ENCODE measurements around the gene DLG5.

DLG5 gene

DNA sequence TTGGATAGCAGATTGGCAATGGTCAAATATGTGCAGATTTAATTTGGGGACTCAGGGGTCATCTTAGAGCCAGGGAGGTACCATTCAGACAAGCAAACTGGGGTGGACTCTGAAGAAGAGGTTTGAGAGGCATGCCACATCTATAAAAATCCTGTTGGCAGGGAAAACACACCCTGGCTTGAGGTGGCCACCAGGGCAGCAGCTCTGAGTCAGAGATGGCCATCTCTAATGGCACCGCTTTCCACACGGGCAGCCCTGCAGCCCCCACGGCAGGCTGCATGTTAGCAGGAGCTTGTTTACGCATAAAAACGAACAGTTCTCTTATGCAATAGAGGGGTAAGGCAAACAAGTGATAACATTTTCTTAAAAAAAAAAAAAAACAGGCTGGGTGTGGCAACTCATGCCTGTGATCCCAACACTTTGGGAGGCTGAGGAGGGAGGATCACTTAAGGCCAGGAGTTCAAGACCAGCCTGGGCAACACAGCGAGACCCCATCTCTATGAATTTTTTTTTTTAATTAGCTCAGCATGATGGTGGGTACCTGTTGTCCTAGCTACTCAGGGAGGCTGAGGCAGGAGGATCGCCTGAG, 14.9 kb downstream of the DLG5 start:
- no peak for DNase-seq

DNA sequence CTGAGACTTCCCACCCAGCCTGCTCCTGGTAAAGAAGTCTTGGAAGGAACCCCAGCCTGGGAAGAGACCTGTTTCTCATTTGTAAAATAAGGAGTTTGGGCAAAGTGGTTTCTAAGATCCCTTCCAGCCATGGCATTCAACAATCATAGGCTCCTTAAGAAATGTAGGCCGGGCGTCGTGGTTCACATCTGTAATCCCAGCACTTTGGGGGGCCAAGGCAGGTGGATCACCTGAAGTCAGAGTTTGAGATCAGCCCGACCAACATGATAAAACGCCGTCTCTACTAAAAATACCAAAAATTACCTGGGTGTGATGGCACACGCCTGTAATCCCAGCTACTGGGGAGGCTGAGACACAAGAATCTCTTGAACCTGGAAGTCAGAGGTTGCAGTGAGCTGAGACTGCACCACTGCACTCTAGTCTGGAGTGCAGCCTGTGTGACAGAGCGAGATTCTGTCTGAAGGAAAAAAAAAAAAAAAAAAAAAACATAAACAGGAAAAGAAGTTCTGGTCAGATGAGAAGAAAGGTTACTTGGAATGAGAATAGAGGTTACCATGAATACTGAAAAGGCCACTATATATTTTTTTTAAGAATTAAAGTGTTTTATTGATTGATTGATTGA, 15.9 kb downstream of the DLG5 start:
- no peak for DNase-seq

DNA sequence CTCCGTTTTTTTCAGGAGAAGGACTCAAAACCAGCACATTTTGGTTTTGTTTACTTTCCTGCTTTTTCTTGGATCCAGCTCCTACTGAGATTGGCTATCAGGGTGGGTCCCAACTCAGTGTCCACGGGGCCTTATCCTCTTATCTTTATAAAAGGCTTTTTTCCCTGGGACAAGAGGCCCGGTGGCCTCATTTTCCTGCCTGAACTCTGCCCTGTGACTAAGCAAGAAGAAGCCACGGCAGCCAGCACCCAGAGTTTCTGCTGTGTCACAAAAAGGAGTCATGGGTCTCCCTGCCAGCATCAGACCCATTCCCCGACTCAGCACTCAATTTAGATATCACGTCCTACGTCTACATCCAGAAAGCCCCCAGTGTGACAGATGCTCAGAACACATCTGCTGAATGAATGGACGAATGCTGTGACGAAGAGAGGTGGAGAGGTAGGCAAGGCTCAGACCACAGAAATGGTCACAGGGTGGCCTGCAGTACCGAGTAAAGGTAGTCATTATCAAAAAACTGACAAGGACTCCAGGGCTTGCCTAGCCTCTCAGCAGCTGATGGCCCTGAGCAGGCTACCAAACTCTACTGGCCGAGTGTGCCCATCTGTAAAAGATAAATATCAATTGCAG, 16.7 kb downstream of the DLG5 start:
- no peak for DNase-seq

DNA sequence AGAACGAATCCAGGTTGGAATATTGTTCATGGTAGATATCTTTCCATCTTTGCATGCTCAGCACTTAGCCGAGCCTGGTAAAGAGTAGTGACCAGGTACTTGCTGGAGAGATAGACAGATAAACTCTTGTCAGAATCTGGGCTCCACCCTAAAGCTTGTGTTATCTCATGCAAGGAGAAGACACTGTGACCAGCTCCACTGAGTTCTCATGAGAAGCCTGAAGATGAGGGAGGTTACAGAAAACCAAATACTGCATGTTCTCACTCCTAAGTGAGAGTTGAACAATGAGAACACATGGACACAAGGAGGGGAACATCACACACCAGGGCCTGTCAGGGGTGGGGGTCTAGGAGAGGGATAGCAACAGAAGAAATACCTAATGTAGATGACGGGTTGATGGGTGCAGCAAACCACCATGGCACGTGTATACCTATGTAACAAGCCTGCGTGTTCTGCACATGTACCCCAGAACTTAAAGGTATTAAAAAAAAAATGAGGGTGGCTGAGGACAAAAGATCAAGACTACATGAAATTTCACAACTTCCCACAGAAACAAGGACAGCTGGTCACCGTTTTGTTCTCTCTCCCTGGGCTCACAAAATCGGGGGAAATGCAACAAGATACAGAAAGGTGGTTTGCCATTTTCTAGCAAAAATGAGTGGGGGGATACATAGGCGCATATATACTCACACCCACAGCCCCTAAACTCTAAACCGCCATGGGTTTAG, 17.4 kb downstream of the DLG5 start:
- no peak for DNase-seq

DNA sequence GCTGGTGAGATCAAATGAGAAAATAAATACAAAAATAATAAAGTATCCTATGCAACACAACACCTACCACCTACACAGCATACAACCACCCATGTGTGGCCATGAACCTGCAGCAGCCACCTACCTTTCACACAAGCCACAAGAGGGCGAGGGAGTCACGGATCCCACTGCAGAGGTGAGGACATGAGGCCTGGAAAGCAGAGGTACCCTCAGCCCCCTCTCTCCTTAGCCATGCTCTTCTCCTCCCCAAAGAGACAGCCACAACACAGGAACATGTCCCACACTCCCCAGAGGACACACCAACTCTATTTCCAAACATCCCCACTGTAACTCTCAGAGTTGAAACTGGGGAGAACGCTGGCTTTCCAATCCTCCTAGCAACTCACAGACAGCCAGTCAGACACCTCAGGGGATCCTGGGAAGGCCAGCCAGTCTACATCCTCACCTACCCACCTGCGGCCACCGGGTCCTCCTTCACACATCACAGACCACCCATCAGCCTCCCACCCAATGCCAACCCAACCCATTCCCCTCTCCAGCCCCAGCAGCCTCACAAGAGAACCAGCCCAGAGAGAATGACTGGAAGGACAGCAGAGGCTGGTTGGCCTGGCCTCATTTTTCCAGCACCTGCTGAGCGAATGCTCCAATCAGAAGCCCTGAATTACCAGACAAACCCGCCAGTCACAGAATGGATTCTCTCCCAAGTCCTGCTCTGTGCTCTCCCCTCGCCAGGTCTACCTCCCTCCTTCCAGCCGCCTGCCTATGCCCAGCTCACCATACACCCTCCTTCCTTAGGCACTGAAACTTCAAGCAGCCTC, 18.4 kb downstream of the DLG5 start:
- no peak for DNase-seq

DNA sequence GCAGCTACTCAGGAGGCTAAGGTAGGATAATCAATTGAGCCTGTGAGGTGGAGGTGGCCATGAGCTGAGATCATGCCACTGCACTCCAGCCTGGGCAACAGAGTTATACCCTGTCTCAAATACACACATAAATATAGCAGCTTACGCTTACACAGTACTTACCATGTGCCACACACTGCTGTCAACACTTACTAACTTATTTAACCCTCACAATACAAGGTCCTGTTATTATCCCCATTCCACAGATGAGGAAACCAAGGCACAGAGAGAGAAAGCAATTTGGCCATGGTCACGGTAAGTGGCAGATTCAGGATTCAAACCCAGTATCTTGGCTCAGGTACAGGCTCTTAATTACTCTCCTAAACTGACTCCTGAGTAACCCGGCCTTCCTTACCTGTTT, 19.1 kb downstream of the DLG5 start:
- DNase-seq = no peak

DNA sequence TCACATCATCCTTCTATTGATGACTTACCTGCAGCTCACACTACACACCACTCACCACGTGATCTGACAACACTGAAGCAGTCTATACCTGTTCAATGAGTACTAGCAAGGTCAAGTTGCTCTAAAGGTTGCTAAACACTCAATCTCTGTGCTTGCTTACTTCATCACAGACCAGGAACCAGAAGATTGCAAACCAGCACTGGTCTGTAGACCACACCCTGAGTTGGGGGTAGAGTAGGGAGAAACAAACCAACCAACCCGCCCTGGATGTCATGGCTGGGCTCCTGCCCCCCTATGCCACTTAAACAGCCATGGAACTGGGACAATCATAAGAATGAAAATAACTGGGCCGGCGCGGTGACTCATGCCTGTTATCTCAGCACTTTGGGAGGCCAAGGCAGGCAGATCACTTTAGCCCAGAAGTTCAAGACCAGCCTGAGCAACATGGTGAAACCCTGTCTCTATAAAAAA, 19.6 kb downstream of the DLG5 start:
- no peak for DNase-seq

DNA sequence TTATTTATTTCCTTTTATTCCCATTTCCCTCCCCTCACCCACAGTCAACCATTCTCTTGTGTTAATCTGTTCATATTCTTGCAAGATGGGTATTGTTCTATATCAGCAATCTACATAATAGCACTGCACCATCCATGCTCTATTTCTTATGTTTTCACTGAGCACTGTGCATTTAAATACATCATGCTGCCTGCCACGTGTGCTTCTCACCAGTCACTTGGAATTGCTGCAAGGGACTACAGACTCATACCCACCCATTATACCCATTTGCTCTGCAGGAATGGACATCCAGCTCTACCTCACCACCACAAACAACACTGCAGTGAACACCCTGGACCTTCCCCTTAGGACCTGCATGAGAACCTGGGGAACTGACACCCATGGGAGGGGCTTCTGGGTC, 20.8 kb downstream of the DLG5 start:
- no peak for DNase-seq

DNA sequence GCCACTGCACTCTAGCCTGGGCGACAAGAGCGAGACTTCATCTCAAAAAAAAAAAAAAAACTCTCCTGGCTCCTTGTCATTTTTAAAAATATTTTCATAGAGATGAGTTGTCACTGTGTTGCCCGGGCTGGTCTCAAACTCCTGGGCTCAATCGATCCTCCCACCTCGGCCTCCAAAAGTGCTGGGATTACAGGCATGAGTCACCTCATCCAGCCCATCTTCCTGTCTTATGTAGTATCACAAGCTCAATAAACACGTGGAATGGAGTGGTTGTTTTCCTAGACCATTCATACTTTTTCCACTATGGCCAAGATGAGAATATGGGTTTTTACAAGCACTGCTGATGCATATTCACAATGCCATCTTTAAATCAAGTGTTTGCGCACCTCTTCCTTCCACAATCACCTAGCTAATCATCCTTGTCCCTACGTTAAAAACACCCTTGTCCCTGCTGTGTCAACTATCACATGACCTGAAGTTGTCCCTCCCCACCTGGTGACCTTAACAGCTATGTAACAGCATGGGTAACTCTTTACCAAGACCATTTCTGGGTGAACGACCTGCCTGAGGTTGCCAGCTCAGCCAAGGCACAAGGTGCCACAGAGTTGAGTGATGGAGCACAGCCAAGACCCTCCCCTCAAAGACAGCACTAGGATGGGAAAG, 21.3 kb downstream of the DLG5 start:
- DNase-seq = no peak

DNA sequence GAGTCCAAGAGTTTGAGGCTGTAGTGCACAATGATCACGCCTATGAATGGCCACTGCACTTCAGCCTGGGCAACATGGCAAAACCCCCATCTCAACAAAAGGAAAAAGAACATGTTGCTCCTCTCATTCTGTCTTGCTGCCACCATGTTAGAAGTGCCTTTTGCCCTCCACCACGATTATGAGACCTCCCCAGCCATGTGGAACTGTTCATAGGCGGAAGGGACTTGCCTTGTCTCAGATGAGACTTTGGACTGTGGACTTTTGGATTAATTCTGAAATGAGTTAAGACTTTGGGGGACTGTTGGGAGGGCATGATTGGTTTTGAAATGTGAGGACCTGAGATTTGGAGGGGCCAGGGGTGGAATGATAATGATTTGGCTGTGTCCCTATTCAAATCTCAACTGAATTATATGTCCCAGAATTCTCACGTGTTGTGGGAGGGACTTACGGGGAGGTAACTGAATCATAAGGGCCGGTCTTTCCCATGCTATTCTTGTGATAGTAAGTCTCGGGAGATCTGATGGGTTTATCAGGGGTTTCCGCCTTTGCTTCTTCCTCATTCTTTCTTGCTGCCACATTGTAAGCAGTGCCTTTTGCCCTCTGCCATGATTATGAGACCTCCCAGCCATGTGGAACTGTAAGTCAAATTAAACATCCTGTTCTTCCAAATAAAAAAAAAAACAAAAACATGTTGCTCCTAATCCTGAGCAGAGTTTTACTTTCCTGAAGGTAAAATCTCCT, 22.3 kb downstream of the DLG5 start:
- no peak for DNase-seq

DNA sequence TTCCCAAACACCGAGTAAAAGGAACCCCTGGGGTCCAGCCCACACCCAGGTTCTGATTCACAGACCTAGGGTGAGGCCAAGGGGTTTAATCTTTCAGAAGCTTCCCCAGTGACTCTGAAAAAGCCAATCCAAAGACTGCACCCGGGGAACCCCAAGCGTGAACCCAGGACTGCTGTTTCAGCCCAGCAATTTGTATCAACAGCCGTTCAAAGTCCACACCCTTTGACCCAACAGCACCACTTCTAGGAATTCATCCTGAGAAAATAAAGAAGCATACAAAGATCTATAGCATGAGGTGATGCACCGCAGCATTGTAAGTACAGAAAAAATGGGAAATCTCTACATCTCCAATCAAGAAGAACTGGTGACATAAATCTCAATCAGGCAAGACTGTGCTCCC, 24.4 kb downstream of the DLG5 start:
- DNase-seq = no peak

DNA sequence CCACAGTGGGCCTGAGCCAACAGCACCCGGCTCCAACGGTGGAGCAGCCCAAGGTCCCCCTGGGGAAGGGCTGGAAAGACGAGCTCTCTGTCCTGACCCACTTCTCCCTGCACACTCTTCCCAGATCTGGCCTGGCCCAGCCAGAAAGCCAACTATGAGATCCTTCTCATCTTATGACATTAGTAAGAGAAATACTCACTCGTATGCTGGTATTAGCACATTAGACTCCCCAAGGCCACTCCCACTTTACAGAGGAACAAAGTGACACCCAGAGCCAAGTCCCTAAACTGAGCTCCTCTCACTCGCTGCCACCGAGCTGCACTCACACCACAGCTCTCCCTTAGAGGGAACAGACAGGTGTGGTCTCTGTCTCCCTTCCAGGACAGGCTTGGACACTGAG, 24.8 kb downstream of the DLG5 start:
- DNase-seq = no peak

DNA sequence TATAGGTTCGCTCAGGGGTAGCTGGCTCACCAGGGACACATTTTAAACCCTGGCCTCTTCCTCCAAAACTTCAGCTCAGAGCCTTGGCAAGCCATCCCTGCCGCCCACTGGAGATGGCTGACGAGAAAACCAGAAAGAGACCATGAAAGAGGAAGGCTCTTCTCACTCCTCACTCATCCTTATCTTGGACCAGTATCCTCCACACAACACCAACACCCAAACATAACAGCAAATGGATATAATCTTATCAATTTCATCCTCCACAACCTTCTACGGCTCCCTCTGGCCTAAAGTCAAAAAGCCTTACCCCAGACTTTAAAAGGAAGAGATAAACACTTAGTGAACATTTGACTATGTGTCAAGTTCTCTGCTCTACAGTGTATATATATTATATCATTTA, 26.9 kb downstream of the DLG5 start:
- DNase-seq = no peak

DNA sequence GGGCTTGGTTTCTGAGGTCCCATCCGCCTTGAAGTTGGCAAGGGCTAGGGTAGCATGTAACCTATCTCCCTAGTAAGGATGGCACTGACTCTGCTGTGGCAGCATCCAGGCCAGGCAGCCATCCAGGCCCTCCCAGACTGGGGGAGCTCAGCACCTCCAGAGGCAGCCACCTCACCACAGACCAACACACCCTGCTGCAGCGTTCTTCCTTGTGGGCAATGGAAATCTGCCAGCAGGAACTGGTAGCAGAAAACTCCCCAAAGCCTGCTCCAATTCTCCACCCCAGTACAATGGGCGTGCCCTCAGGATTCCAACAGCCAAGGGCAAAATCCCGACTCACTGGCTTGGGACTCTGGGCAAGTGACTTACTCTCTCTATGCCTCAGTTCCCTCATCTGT, 27.5 kb downstream of the DLG5 start:
- no peak for DNase-seq

DNA sequence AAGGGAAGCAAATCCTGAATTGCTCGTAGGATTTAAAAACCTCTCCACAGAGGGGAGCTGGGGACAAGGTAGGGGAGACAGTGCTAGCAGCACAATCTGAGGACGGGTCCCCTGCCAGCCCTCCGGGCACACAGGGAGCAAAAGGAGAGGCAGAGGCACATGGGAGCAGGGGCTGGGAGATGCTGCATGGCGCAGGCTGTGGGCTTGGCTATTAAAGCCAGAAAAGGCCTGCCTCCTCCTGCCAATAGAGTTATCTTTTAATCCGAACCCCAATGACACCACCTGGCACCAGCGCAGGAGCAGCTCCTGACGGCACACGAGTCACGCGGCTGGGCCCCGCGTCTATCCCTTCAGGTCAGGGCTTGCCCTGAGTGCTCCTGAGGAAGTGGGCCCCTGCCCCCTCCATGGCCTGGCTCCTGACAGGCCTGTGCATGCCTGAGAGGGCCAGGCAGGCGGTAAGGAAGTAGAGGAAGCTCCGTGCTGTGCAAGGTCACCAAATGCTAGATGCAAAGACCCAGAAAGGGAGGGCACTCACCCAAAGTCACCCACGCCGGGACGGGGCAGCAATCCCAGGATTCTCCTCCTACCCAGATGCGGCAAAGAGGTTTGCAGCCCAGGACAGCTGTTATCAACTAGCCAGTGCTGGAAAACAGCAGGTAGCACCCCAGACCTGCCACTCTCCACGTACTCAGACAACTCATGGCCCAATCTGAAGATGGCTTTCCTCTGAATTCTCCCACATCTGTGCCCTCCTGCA, 28.1 kb downstream of the DLG5 start:
- no peak for DNase-seq

DNA sequence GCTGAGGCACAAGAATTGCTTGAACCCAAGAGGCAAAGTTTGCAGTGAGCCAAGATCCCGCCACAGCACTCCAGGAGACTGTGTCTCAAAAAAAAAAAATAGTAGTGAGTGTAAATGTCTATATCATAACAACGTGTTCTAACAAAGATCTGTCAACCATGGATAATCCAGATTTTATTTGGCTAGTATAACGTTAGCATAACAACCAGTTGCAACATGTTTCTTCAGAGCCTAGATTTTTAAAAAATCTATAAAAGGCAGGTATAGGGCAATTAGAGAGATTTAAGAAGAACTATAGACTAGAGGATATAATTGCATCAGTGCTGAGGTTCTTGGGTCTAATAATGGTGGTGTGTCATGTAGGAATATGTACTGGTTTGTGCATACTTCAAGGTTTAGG, 30.5 kb downstream of the DLG5 start:
- no peak for DNase-seq

DNA sequence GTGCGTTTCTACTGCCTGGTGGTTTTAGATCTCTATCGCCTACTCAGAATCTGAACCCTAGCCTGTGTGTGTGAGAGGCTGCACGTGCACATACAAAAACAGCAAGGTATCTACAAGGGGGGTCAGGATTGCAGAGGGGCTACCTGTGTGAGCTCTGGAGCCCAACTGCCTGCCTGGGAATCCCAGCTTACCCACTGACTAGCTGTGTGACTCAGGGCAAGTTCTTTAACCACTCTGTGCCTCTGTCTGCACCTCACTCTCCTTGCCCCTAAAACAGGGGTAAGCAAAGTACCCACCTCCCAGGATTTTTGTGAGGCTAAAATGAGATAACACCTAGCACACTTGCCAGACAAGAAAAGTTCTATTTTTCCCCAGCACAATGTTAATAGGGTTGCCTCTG, 32.5 kb downstream of the DLG5 start:
- DNase-seq = no peak

DNA sequence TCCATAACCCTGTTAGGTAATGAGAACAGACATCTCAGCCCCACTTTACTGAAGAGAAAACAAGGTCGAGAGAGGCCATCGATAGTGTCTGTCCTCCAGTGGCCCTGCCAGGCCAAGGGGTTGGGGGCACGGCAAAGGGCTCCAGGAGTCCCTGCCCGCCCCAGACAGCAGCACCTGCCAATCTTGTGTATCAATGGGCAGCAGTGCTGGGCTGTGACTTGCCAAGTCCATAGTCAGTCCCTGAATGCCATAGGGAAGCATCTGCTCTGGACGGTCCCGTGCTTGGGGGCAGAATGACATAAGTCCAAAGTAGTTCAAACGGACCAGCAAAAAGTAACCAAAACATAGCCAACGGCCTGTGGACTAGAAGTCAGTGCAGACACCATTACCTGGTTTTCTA, 33.2 kb downstream of the DLG5 start:
- DNase-seq = no peak

DNA sequence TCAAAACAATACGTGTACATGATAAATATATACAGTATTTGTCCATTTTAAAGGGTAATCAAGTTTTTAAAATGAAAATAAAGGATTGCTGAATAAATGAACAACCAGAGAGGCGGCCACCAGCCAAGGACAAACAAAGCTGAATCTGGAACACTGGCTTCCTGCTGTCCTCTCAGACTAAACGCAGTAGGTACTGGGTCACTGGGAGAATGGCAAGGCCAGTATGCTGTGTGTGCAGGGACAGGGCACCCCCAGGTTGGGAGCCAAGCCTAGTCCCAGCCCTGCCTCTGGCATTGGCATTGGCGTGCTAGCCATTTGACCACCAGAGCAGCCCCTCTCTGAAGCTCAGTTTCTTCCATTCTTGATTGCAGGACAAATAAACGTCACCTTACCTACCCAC, 33.8 kb downstream of the DLG5 start:
- DNase-seq = no peak

DNA sequence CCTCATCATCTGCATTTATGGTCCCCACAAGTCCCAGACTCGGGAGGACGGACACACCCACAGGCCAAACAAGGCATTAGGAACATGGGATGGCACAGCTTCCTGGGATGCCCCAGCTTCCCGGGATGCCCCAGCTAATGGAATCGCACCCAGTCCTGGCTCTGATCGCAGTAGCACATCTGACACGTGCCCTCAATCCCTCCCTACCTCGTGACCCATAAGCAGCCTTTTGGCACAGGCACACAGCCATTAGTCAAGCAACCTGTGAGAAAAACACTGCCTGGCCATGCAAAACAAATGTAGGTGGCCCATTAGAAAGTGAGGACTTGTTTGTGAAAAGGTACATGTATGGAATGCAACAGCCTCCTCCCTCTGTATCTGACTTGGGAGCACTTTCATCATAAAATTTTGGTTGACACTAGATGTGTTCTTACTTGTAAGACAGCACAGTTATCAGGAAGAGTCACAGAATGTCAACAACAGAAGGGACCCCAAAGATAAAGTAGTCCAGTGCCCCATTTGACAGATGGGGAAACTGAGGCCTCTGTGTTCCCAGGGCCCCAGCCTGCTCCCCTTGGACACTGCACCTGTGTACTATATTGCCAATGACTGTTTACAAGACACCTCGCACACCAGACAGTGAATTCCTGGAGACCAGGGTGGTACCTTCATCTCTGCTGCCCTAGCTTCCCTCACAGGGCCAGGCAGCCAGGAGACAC, 34.4 kb downstream of the DLG5 start:
- DNase-seq = no peak

Data from T-helper 9 cell (primary cell).